T-helper 2 cell treated with Interferon-gamma antibody and Interleukin-4, amounts not matched to agents 5 μg/mL and 100 μg/mL, for 36 hours (primary cell): ENCODE measurements around the gene ADCY6.

Experiments
- DNase-seq: peaks from one replicate; pipeline ENCODE4 v3.0.0; 2021; ENCODE audit warnings: low spot score
- H3K27ac Mint-ChIP-seq: one replicate; pipeline ENCODE4 v1.8.0; 2021; ENCODE audit warnings: mild to moderate bottlenecking, mixed read lengths
- H3K27me3 Mint-ChIP-seq: one replicate; pipeline ENCODE4 v1.8.0; 2021; ENCODE audit warnings: low read depth, mixed read lengths
- H3K36me3 Mint-ChIP-seq: one replicate; pipeline ENCODE4 v1.8.0; 2021; ENCODE audit warnings: low read depth, mixed read lengths
- H3K4me1 Mint-ChIP-seq: one replicate; pipeline ENCODE4 v1.8.0; 2021; ENCODE audit warnings: low read depth, mixed read lengths
- H3K4me3 Mint-ChIP-seq: one replicate; pipeline ENCODE4 v1.8.0; 2022; ENCODE audit warnings: mild to moderate bottlenecking, moderate library complexity, mixed read lengths
- H3K9me3 Mint-ChIP-seq: one replicate; pipeline ENCODE4 v1.8.0; 2021; ENCODE audit warnings: mixed read lengths

The ADCY6 gene

GRCh38 chr12:48768736-48769135, 20.2 kb downstream of the ADCY6 start:
- no peaks in the 10 kb centered on the region for H3K36me3 Mint-ChIP-seq
- H3K27me3 Mint-ChIP-seq = no peaks in the 10 kb centered on the region
- H3K4me3 Mint-ChIP-seq = no peak overlapping the region
- peaks cover 20% of the 10 kb centered on the region for H3K4me1 Mint-ChIP-seq
- no peaks in the 10 kb centered on the region for H3K9me3 Mint-ChIP-seq
- H3K27ac Mint-ChIP-seq = no peak overlapping the region
- DNase-seq = no peak

- no peaks in the 10 kb centered on the region for H3K27me3 Mint-ChIP-seq
- H3K4me3 Mint-ChIP-seq = no peak overlapping the region
- no peak for DNase-seq
- H3K4me1 Mint-ChIP-seq = peaks cover 20% of the 10 kb centered on the region
- H3K9me3 Mint-ChIP-seq = no peaks in the 10 kb centered on the region
- H3K27ac Mint-ChIP-seq = no peak overlapping the region
- H3K36me3 Mint-ChIP-seq = no peaks in the 10 kb centered on the region
Measured at GRCh38 chr12:48768147-48768546, 20.7 kb downstream of the ADCY6 start.

- H3K27me3 Mint-ChIP-seq = no peaks in the 10 kb centered on the region
- no peaks in the 10 kb centered on the region for H3K36me3 Mint-ChIP-seq
- H3K27ac Mint-ChIP-seq = no peak overlapping the region
- no peak for DNase-seq
- H3K4me3 Mint-ChIP-seq = no peak overlapping the region
- no peaks in the 10 kb centered on the region for H3K9me3 Mint-ChIP-seq
- H3K4me1 Mint-ChIP-seq = peaks cover 20% of the 10 kb centered on the region
Measured at GRCh38 chr12:48767521-48767920, 21.4 kb downstream of the ADCY6 start.

- no peak for DNase-seq
- H3K4me3 Mint-ChIP-seq = no peak overlapping the region
- no peak overlapping the region for H3K27ac Mint-ChIP-seq
- no peaks in the 10 kb centered on the region for H3K36me3 Mint-ChIP-seq
- H3K9me3 Mint-ChIP-seq = no peaks in the 10 kb centered on the region
- peaks cover 20% of the 10 kb centered on the region for H3K4me1 Mint-ChIP-seq
- no peaks in the 10 kb centered on the region for H3K27me3 Mint-ChIP-seq
Measured at GRCh38 chr12:48767047-48767446, 21.8 kb downstream of the ADCY6 start.

GRCh38 chr12:48765753-48766162, 23.1 kb downstream of the ADCY6 start:
- Mint-ChIP-seq H3K9me3 (no peaks in the 10 kb centered on the region), H3K4me1 (peaks cover 18% of the 10 kb centered on the region), H3K36me3 (no peaks in the 10 kb centered on the region), H3K27ac (peak overlapping the region; percentile 74), H3K27me3 (no peaks in the 10 kb centered on the region), H3K4me3 (peak overlapping the region; percentile 58)
- DNase-seq = peak; percentile 61

GRCh38 chr12:48764521-48764920, 24.4 kb downstream of the ADCY6 start:
- Mint-ChIP-seq H3K4me3 (no peak overlapping the region), H3K36me3 (no peaks in the 10 kb centered on the region), H3K27ac (no peak overlapping the region)

GRCh38 chr12:48758737-48759136, 30.2 kb downstream of the ADCY6 start:
- no peaks in the 10 kb centered on the region for H3K4me1 Mint-ChIP-seq
- H3K27me3 Mint-ChIP-seq = no peaks in the 10 kb centered on the region
- H3K4me3 Mint-ChIP-seq = no peak overlapping the region
- H3K36me3 Mint-ChIP-seq = no peaks in the 10 kb centered on the region
- H3K27ac Mint-ChIP-seq = no peak overlapping the region
- no peaks in the 10 kb centered on the region for H3K9me3 Mint-ChIP-seq
- no peak for DNase-seq

More at GRCh38 chr12:48764521-48764920, 24.4 kb downstream of the ADCY6 start:
- no peak for DNase-seq
- Mint-ChIP-seq H3K9me3 (no peaks in the 10 kb centered on the region), H3K27me3 (no peaks in the 10 kb centered on the region), H3K4me1 (peaks cover 18% of the 10 kb centered on the region)

GRCh38 chr12:48758186-48758585, 30.7 kb downstream of the ADCY6 start:
- Mint-ChIP-seq H3K4me1 (no peaks in the 10 kb centered on the region), H3K4me3 (no peak overlapping the region), H3K27me3 (no peaks in the 10 kb centered on the region), H3K36me3 (no peaks in the 10 kb centered on the region), H3K9me3 (no peaks in the 10 kb centered on the region), H3K27ac (no peak overlapping the region)
- no peak for DNase-seq

- H3K9me3 Mint-ChIP-seq = no peaks in the 10 kb centered on the region
- H3K36me3 Mint-ChIP-seq = no peaks in the 10 kb centered on the region
- peaks cover 7% of the 10 kb centered on the region for H3K27me3 Mint-ChIP-seq
- no peak overlapping the region for H3K4me3 Mint-ChIP-seq
- H3K27ac Mint-ChIP-seq = no peak overlapping the region
- H3K4me1 Mint-ChIP-seq = no peaks in the 10 kb centered on the region
- peak; percentile 14 for DNase-seq
Measured at GRCh38 chr12:48750769-48751356, 38.0 kb downstream of the ADCY6 start.

- no peak overlapping the region for H3K4me3 Mint-ChIP-seq
- no peak overlapping the region for H3K27ac Mint-ChIP-seq
- no peak for DNase-seq
- H3K4me1 Mint-ChIP-seq = no peaks in the 10 kb centered on the region
- H3K27me3 Mint-ChIP-seq = peaks cover 7% of the 10 kb centered on the region
- H3K9me3 Mint-ChIP-seq = no peaks in the 10 kb centered on the region
- H3K36me3 Mint-ChIP-seq = no peaks in the 10 kb centered on the region
Measured at GRCh38 chr12:48750215-48750614, 38.7 kb downstream of the ADCY6 start.

GRCh38 chr12:48744251-48745008, 44.5 kb downstream of the ADCY6 start:
- Mint-ChIP-seq H3K27ac (no peak overlapping the region), H3K36me3 (no peaks in the 10 kb centered on the region), H3K27me3 (peaks cover 20% of the 10 kb centered on the region), H3K4me1 (no peaks in the 10 kb centered on the region), H3K4me3 (no peak overlapping the region), H3K9me3 (no peaks in the 10 kb centered on the region)
- no peak for DNase-seq

- Mint-ChIP-seq H3K9me3 (no peaks in the 10 kb centered on the region), H3K27ac (no peak overlapping the region)
Measured at GRCh38 chr12:48739618-48740269, 49.1 kb downstream of the ADCY6 start.

GRCh38 chr12:48736456-48736855, 52.4 kb downstream of the ADCY6 start:
- Mint-ChIP-seq H3K36me3 (no peaks in the 10 kb centered on the region), H3K27me3 (peaks cover 24% of the 10 kb centered on the region), H3K27ac (no peak overlapping the region), H3K4me3 (no peak overlapping the region), H3K9me3 (no peaks in the 10 kb centered on the region), H3K4me1 (no peaks in the 10 kb centered on the region)
- no peak for DNase-seq

More at GRCh38 chr12:48739618-48740269, 49.1 kb downstream of the ADCY6 start:
- no peaks in the 10 kb centered on the region for H3K4me1 Mint-ChIP-seq
- no peak for DNase-seq
- no peaks in the 10 kb centered on the region for H3K36me3 Mint-ChIP-seq
- peaks cover 26% of the 10 kb centered on the region for H3K27me3 Mint-ChIP-seq
- H3K4me3 Mint-ChIP-seq = no peak overlapping the region

- Mint-ChIP-seq H3K4me3 (no peak overlapping the region), H3K27me3 (peaks cover 5% of the 10 kb centered on the region), H3K36me3 (no peaks in the 10 kb centered on the region), H3K9me3 (no peaks in the 10 kb centered on the region), H3K4me1 (no peaks in the 10 kb centered on the region), H3K27ac (no peak overlapping the region)
- no peak for DNase-seq
Measured at GRCh38 chr12:48728807-48729206, 60.1 kb downstream of the ADCY6 start.
